IMR-90 (cell line): ENCODE data around the gene NAB1. TPM values are rescaled to one million over a fixed set of nuclear protein-coding genes. Genes with fewer than 3 reads are reported as not detected.

Experiments used
- ATAC-seq: fragments of 200-7000 bp; cut with Tn5 transposase; 2 replicates; pipeline ENCODE4 v1.9.1; 2020; ENCODE audit warnings: low read depth, mild to moderate bottlenecking, moderate library complexity
- BruUV-seq: library from RNA; stranded (reverse); fragments of 400-500 nt; replicated peaks from 2 replicates; lab custom pipeline; 2021; lab: Mats Ljungman, UMichigan
- CTCF ChIA-PET: fragments of 300-600 bp; formaldehyde crosslinking; extraction: SDS; loops from one replicate; lab custom pipeline; 2021; ENCODE audit warnings: antibody characterized with exemption; lab: Yijun Ruan, JAX
- POLR2A ChIA-PET: fragments of 300-600 bp; sonication (Branson Sonifier 250); formaldehyde crosslinking; loops from one replicate; lab custom pipeline; 2022; ENCODE audit warnings: antibody characterized with exemption; ENCODE audit not compliant: unreplicated experiment; lab: Charles Lee
- DNase-seq: peaks from one replicate; pipeline ENCODE4 v3.0.0; 2013
- H2AFZ ChIP-seq: replicated peaks from 2 replicates; pipeline ENCODE3; 2013; ENCODE audit warnings: low read length, mild to moderate bottlenecking; ENCODE audit not compliant: poor library complexity
- H2AK5ac ChIP-seq: 2 replicates; pipeline ENCODE4 v1.6.1; 2013; ENCODE audit warnings: low read depth, low read length, inconsistent platforms
- H2AK9ac ChIP-seq: replicated peaks from 2 replicates; pipeline ENCODE3; 2013; ENCODE audit warnings: mild to moderate bottlenecking, low read depth, low read length, moderate library complexity; ENCODE audit not compliant: poor library complexity
- H2BK120ac ChIP-seq: 2 replicates; pipeline ENCODE4 v1.6.1; 2013; ENCODE audit warnings: low read depth, low read length, inconsistent platforms
- H2BK15ac ChIP-seq: 3 replicates; pipeline ENCODE4 v1.6.1; 2013; ENCODE audit warnings: low read depth, low read length, inconsistent platforms
- H2BK20ac ChIP-seq: 2 replicates; pipeline ENCODE4 v1.6.1; 2013; ENCODE audit warnings: low read depth, mild to moderate bottlenecking, inconsistent platforms, low read length, moderate library complexity
- H2BK5ac ChIP-seq: 2 replicates; pipeline ENCODE4 v1.6.1; 2013; ENCODE audit warnings: mild to moderate bottlenecking, low read depth, low read length, inconsistent platforms; ENCODE audit not compliant: poor library complexity, severe bottlenecking
- H3K14ac ChIP-seq: replicated peaks from 2 replicates; pipeline ENCODE4 v1.6.1; 2013; ENCODE audit warnings: low read depth, low read length, inconsistent platforms
- H3K18ac ChIP-seq: 2 replicates; pipeline ENCODE4 v1.6.1; 2013; ENCODE audit warnings: low read depth, low read length, control low read depth
- H3K23ac ChIP-seq: 2 replicates; pipeline ENCODE4 v1.6.1; 2013; ENCODE audit warnings: low read depth, low read length, inconsistent platforms
- H3K27ac ChIP-seq: 2 replicates; pipeline ENCODE4 v1.5.1; 2013; ENCODE audit warnings: mild to moderate bottlenecking, control low read depth, low read length; ENCODE audit not compliant: insufficient read depth
- H3K27me3 ChIP-seq: 2 replicates; pipeline ENCODE4 v1.6.1; 2013; ENCODE audit warnings: low read length; ENCODE audit not compliant: control insufficient read depth, insufficient read depth
- H3K36me3 ChIP-seq: 2 replicates; pipeline ENCODE4 v1.6.1; 2013; ENCODE audit warnings: low read length, mixed read lengths; ENCODE audit not compliant: control insufficient read depth, insufficient read depth
- H3K4ac ChIP-seq: 2 replicates; pipeline ENCODE4 v1.6.1; 2013; ENCODE audit warnings: low read depth, low read length, inconsistent platforms
- H3K4me1 ChIP-seq: 2 replicates; pipeline ENCODE4 v1.6.1; 2013; ENCODE audit warnings: low read length, mixed read lengths; ENCODE audit not compliant: control insufficient read depth, insufficient read depth
- H3K4me2 ChIP-seq: 2 replicates; pipeline ENCODE4 v1.6.1; 2013; ENCODE audit warnings: low read depth, mild to moderate bottlenecking, control low read depth, low read length, moderate library complexity
- H3K4me3 ChIP-seq: 2 replicates; pipeline ENCODE4 v1.5.1; 2013; ENCODE audit warnings: low read depth, mild to moderate bottlenecking, control low read depth, low read length, moderate library complexity; ENCODE audit not compliant: insufficient read depth
- H3K56ac ChIP-seq: 2 replicates; pipeline ENCODE4 v1.6.1; 2013; ENCODE audit warnings: low read length, inconsistent platforms; ENCODE audit not compliant: insufficient read depth; ENCODE audit errors: extremely low read depth
- H3K79me1 ChIP-seq, 2 experiments: 2 replicates each; pipeline ENCODE4 v1.6.1; 2013; ENCODE audit warnings: low read length in 2 of 2, inconsistent platforms in 1 of 2, low read depth in 1 of 2
- H3K9ac ChIP-seq: 2 replicates; pipeline ENCODE4 v1.6.1; 2013; ENCODE audit warnings: low read depth, low read length, control low read depth
- H3K9me1 ChIP-seq: 2 replicates; pipeline ENCODE4 v1.6.1; 2013; ENCODE audit warnings: low read length, inconsistent platforms; ENCODE audit not compliant: insufficient read depth
- H3K9me3 ChIP-seq: 2 replicates; pipeline ENCODE4 v1.6.1; 2013; ENCODE audit warnings: low read length; ENCODE audit not compliant: control insufficient read depth, insufficient read depth
- H4K20me1 ChIP-seq: 2 replicates; pipeline ENCODE4 v1.6.1; 2013; ENCODE audit warnings: low read length, inconsistent platforms; ENCODE audit not compliant: insufficient read depth
- H4K5ac ChIP-seq: 2 replicates; pipeline ENCODE4 v1.6.1; 2013; ENCODE audit warnings: mild to moderate bottlenecking, low read depth, low read length, control low read depth
- H4K8ac ChIP-seq, 2 experiments: 2 replicates each; pipeline ENCODE4 v1.6.1; 2013; ENCODE audit warnings: low read depth in 2 of 2, low read length in 2 of 2, control low read depth in 1 of 2, inconsistent platforms in 1 of 2
- H4K91ac ChIP-seq: 2 replicates; pipeline ENCODE4 v1.6.1; 2013; ENCODE audit warnings: low read depth, low read length, inconsistent platforms; ENCODE audit not compliant: insufficient read depth
- BHLHE40 ChIP-seq: fragments of 150-350 bp; IDR thresholded peaks from 2 replicates; pipeline ENCODE4 v1.6.1; 2016; ENCODE audit warnings: mild to moderate bottlenecking, low read depth, low read length
- CEBPB ChIP-seq: IDR thresholded peaks from 2 replicates; pipeline ENCODE4 v1.6.1; 2012; ENCODE audit warnings: low read depth, low read length, improper control_type of control experiment
- CHD1 ChIP-seq: IDR thresholded peaks from 2 replicates; pipeline ENCODE4 v1.6.1; 2012; ENCODE audit warnings: low read depth, low read length, improper control_type of control experiment
- FOS ChIP-seq: fragments of 150-350 bp; IDR thresholded peaks from 2 replicates; pipeline ENCODE4 v1.6.1; 2016; ENCODE audit warnings: low read depth, low read length
- MAFK ChIP-seq: IDR thresholded peaks from 2 replicates; pipeline ENCODE4 v1.6.1; 2012; ENCODE audit warnings: low read depth, low read length, improper control_type of control experiment
- MAZ ChIP-seq: IDR thresholded peaks from 2 replicates; pipeline ENCODE4 v1.6.1; 2012; ENCODE audit warnings: low read depth, mild to moderate bottlenecking, low read length, improper control_type of control experiment, moderate library complexity, borderline replicate concordance
- MXI1 ChIP-seq: IDR thresholded peaks from 2 replicates; pipeline ENCODE4 v1.6.1; 2012; ENCODE audit warnings: low read depth, mild to moderate bottlenecking, low read length, moderate library complexity, borderline replicate concordance
- NFE2L2 ChIP-seq: fragments of 150-350 bp; IDR thresholded peaks from 2 replicates; pipeline ENCODE4 v1.6.1; 2016; ENCODE audit warnings: low read depth, mild to moderate bottlenecking, low read length
- POLR2A ChIP-seq: IDR thresholded peaks from 2 replicates; pipeline ENCODE4 v1.6.1; 2012; ENCODE audit warnings: mild to moderate bottlenecking, low read depth, low read length
- RAD21 ChIP-seq: IDR thresholded peaks from 2 replicates; pipeline ENCODE4 v1.6.1; 2012; ENCODE audit warnings: low read length, improper control_type of control experiment
- RCOR1 ChIP-seq: IDR thresholded peaks from 2 replicates; pipeline ENCODE4 v1.6.1; 2012; ENCODE audit warnings: mild to moderate bottlenecking, low read length, improper control_type of control experiment; ENCODE audit not compliant: insufficient replicate concordance
- RFX5 ChIP-seq: IDR thresholded peaks from 2 replicates; pipeline ENCODE4 v1.8.0; 2012; ENCODE audit warnings: low read depth, mild to moderate bottlenecking, low read length, moderate library complexity
- SMC3 ChIP-seq: fragments of 150-350 bp; IDR thresholded peaks from 2 replicates; pipeline ENCODE4 v1.6.1; 2016; ENCODE audit warnings: low read depth, mild to moderate bottlenecking, antibody characterized with exemption, low read length, moderate library complexity
- WGBS, 2 experiments: methylation state at CpG; one replicate each; pipeline versions ENCODE4 v1.1.5 to v1.1.7; 2013; ENCODE audit warnings: missing lambda C conversion rate in 2 of 2; ENCODE audit not compliant: insufficient read length in 1 of 2; ENCODE audit errors: extremely low coverage in 2 of 2; 5-methylcytosine and 5-hydroxymethylcytosine counted together
- dilution Hi-C: fragments of 300-500 bp; cut with HindIII; formaldehyde crosslinking; loops from one replicate; pipeline ENCODE4 v1.14.3; 2018; ENCODE audit warnings: low sequenced_read_pairs; ENCODE audit not compliant: unreplicated experiment
- in situ Hi-C: fragments of 300-500 bp; cut with MboI; formaldehyde crosslinking; loops from 3 replicates; pipeline ENCODE4 v1.14.3; 2019; ENCODE audit warnings: low sequenced_read_pairs, inconsistent platforms, mixed read lengths
- intact Hi-C: fragments of 100-400 bp; cut with micrococcal nuclease; formaldehyde crosslinking; loops from 2 replicates; pipeline ENCODE4 v1.10.0; 2022
- polyA plus RNA-seq, 3 experiments: library from polyadenylated mRNA; depleted of rRNA; stranded (reverse); fragments of >200 nt; gene quantifications; 2 replicates each; pipeline ENCODE4 v1.2.3, GENCODE V29; 2012; ENCODE audit warnings: low replicate concordance in 1 of 3
- total RNA-seq: library from RNA; depleted of rRNA; stranded (reverse); fragments of >200 nt; gene quantifications from 2 replicates; pipeline ENCODE4 v1.2.3, GENCODE V29; 2012
- TF ChIP-seq, protein P1 (sequence below): fragments of 150-350 bp; IDR thresholded peaks from 2 replicates; pipeline ENCODE4 v1.6.1; 2017; ENCODE audit warnings: mild to moderate bottlenecking, antibody characterized with exemption, low read length, low read depth
- TF ChIP-seq, protein P2 (sequence below): conservative IDR thresholded peaks from 2 replicates; pipeline ENCODE4 v1.5.1; 2012; ENCODE audit warnings: mild to moderate bottlenecking, low read depth, low read length, improper control_type of control experiment
- TF ChIP-seq, protein P3 (sequence below): fragments of 150-350 bp; IDR thresholded peaks from 2 replicates; pipeline ENCODE4 v1.6.1; 2016; ENCODE audit warnings: low read depth, mild to moderate bottlenecking, low read length, moderate library complexity, borderline replicate concordance

NAB1 gene
- total and polyA plus RNA-seq, 2 of the 4 experiments (the other 2 are of a cell fraction): 11.9 to 31.2 TPM

DNA sequence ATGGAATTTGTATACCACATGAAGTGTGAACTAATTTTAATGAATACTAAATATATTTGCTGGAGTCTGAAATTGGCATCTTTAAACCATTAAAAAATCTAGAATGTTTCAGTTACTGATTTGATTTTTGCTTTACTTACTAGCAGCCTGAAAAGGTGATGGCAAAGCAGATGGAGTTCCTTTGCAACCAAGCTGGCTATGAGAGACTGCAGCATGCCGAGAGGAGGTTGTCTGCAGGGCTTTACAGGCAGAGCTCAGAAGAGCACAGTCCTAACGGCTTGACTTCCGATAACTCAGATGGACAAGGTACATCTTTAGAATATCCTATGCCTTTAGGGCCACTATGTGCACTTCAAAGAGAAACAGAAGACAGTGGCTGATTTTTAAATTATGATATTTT, 36.5 kb downstream of the NAB1 start:
- in situ Hi-C loops (no loop called here), intact Hi-C loops (no loop called here), dilution Hi-C loops (no loop called here)
- H3K36me3 ChIP-seq: peaks cover 9% of the 10 kb centered on the region
- TF ChIP-seq MXI1 (no peak), RCOR1 (no peak), FOS (no peak), BHLHE40 (no peak), NFE2L2 (no peak), MAFK (no peak), MAZ (no peak), POLR2A (no peak), CHD1 (no peak), SMC3 (no peak), RFX5 (no peak), CEBPB (no peak), RAD21 (no peak)
- TF ChIP-seq, protein P1, sequence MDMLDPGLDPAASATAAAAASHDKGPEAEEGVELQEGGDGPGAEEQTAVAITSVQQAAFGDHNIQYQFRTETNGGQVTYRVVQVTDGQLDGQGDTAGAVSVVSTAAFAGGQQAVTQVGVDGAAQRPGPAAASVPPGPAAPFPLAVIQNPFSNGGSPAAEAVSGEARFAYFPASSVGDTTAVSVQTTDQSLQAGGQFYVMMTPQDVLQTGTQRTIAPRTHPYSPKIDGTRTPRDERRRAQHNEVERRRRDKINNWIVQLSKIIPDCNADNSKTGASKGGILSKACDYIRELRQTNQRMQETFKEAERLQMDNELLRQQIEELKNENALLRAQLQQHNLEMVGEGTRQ: no peak
- TF ChIP-seq, protein P2, sequence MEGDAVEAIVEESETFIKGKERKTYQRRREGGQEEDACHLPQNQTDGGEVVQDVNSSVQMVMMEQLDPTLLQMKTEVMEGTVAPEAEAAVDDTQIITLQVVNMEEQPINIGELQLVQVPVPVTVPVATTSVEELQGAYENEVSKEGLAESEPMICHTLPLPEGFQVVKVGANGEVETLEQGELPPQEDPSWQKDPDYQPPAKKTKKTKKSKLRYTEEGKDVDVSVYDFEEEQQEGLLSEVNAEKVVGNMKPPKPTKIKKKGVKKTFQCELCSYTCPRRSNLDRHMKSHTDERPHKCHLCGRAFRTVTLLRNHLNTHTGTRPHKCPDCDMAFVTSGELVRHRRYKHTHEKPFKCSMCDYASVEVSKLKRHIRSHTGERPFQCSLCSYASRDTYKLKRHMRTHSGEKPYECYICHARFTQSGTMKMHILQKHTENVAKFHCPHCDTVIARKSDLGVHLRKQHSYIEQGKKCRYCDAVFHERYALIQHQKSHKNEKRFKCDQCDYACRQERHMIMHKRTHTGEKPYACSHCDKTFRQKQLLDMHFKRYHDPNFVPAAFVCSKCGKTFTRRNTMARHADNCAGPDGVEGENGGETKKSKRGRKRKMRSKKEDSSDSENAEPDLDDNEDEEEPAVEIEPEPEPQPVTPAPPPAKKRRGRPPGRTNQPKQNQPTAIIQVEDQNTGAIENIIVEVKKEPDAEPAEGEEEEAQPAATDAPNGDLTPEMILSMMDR: no peak
- TF ChIP-seq, protein P3, sequence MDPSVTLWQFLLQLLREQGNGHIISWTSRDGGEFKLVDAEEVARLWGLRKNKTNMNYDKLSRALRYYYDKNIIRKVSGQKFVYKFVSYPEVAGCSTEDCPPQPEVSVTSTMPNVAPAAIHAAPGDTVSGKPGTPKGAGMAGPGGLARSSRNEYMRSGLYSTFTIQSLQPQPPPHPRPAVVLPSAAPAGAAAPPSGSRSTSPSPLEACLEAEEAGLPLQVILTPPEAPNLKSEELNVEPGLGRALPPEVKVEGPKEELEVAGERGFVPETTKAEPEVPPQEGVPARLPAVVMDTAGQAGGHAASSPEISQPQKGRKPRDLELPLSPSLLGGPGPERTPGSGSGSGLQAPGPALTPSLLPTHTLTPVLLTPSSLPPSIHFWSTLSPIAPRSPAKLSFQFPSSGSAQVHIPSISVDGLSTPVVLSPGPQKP: no peak
- no peak overlapping the region for H3K9ac ChIP-seq
- H3K56ac ChIP-seq: no peak overlapping the region
- BruUV-seq: no TSS peak
- no CpG with 5 or more reads among the region's 3 CpGs for WGBS, 2 experiments
- ATAC-seq: no peak
- H3K27ac ChIP-seq: no peak overlapping the region
- H3K4me3 ChIP-seq: no peak overlapping the region
- no peak overlapping the region for H4K8ac ChIP-seq
- H3K4ac ChIP-seq: no peak overlapping the region
- no peak for DNase-seq
- peaks cover 0 to 8% of the 10 kb centered on the region in 2 experiments; a peak in 3 of 4 replicates for H3K79me1 ChIP-seq
- no peaks in the 10 kb centered on the region for H3K9me3 ChIP-seq
- H2AFZ ChIP-seq: no peak overlapping the region
- H3K18ac ChIP-seq: no peak overlapping the region
- no peak overlapping the region for H2BK20ac ChIP-seq
- H2AK9ac ChIP-seq: no peak overlapping the region
- ChIA-PET CTCF (no interaction called here), POLR2A (no interaction called here)
- H2BK5ac ChIP-seq: no peak overlapping the region
- H2BK120ac ChIP-seq: no peak overlapping the region
- no peak overlapping the region for H4K5ac ChIP-seq
- H2BK15ac ChIP-seq: no peak overlapping the region
- no peaks in the 10 kb centered on the region for H4K20me1 ChIP-seq
- no peak overlapping the region for H3K23ac ChIP-seq
- H3K4me1 ChIP-seq: peaks cover under 1% of the 10 kb centered on the region; the same call in 1 of the 2 replicates
- H3K4me2 ChIP-seq: no peak overlapping the region
- no peak overlapping the region for H4K91ac ChIP-seq
- no peaks in the 10 kb centered on the region for H3K27me3 ChIP-seq
- H2AK5ac ChIP-seq: no peak overlapping the region
- H3K9me1 ChIP-seq: 0 out of 2 replicates have a peak, but pooled peaks cover 2% of the 10 kb centered on the region
- no peak overlapping the region for H3K14ac ChIP-seq
